HG03342 (cell line): ENCODE measurements around the gene PDE6D.

ENCODE experiments used
- ATAC-seq: cut with Tn5 transposase; IDR thresholded peaks from one replicate; pipeline ENCODE4 v1.9.1; 2021; ENCODE audit warnings: mild to moderate bottlenecking, moderate library complexity; ENCODE audit not compliant: unreplicated experiment

The PDE6D gene

GRCh38 chr2:231708773-231709635, 72.1 kb downstream of the PDE6D start:
- ATAC-seq: no peak

GRCh38 chr2:231707927-231708772, 72.9 kb downstream of the PDE6D start, which contains the start of gene PTMA:
Gene PTMA, plus strand, starts transcription at chr2:231708525. Its CDS starts 182 bp downstream, at chr2:231708707.
- ATAC-seq: peak; percentile 50

- no peak for ATAC-seq
These were observed 73.5 kb downstream of the PDE6D start for GRCh38 chr2:231707625-231707926.

DNA sequence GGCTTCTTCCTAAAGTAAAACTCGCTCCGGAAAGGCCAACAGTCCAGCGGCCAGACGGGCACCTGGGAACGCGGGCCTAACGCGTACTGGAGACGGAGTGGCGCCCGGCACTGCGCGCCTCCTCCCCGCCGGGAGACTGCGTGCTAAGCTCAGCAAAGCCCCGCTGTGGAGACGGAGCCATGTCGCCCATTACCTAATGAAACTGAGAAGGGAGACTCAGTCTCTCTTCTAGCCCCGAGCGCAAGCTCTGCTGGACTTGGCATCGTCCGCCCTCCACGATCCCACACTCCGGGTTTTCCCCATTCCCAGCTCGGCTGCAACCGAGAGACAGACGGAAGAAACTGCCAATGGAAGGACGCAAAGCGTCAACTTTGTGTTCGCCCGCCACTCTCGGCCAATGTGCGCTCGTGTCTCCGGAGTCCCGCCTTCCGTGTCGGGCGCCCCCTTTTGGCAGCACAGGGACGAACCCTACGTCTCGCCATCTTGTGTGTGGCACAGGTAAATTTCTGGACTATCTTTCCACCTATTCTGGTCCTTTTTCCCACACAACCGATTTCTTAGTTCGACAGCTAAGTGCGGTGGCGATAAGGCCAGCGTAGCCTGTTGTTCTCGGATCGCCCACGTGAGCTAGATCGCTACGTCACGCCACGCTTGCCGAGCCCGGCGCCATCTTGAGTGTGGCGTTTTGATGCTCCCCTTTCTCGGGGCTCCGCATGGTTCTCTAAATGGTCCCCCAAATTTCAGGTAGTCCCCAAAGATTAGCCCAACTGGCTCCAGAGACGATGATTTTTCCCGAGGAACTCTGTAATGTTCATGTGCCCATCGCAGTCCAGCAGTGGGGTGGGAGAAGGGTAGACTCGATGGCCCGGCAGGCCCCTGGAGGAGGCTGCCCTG, 74.1 kb downstream of the PDE6D start:
- ATAC-seq: peak; percentile 37

GRCh38 chr2:231704017-231704416, 77.1 kb downstream of the PDE6D start:
- no peak for ATAC-seq

DNA sequence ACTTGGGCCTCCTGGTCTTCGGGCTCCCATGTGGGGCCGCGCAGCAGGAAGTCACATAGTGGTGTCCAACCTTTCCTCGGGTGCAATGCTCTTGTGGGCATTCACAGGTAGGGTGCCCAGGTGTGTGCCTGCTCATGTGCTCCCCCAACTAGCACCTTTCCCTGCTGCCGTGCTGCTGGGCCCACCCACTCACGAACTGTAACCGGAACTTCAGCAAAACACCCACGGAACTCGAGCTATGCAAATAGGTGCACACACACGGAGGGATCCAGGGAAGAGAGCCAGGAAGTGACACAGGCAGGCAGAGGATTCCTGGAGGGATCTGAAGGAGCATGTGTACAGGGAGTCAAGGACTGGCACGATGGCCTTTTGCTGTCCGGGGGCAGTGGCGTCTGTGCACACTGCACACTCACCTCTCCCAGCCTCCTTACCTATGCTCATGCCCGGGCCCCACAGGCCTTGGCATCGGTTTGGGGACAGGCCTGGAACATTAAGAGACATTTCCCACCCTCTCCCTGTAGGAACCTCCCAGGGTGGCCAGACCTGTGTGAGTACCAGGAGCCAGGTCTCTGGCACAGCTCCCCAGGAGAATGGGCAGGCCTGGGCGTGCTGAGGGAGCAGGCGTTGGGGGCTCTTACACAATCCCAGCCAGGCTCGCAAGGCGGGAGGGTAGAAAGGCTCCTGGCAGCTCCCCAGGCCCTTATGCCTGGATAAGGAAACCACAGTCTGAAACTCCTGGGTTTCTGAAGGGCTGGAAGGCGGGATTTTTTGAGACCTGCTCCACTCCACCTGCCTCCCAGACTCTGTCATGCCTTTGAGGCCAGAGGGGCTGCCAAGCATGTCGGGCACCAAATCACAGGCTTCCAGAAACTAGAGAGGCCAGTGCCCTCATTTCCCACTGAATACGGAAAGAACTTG, 79.4 kb downstream of the PDE6D start:
- ATAC-seq: no peak

DNA sequence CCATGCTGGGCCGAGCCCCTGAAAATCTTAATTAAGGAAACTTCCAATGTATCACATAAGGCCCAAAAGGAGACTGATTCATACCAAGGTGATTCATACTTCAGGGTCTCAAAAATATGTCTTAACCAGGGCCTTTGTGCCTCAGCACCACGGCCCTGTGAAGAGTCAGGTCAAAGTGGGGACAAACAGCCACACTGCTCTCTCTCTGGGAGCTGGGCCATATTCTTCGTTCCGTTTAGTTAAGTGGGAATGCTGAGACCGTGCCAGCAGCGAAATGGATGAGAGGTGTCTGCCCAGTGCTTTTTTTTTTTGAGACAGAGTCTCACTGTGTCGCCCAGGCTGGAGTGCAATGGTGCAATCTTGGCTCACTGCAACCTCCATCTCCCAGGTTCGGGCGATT, 82.1 kb downstream of the PDE6D start:
- no peak for ATAC-seq

GRCh38 chr2:231696004-231696367, 85.1 kb downstream of the PDE6D start:
- no peak for ATAC-seq

DNA sequence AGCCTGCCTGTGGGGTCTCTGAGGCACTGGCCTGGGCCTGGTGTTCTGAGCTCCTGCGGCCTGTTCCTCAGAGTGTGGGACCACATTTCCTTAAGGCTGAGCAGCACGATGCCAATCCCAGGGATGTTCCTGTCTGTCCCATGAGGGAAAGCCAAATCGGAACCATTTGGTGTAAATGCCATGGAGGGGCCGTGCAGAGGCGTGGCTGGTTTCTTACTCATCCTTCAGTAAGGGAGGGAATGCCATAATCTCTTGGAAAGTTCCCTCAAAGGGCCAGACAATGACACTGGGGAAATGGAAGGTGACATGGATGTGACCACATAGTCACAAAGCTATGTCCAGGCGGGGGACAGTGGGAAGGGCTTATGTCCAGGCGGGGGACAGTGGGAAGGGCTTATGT, 87.1 kb downstream of the PDE6D start:
- ATAC-seq: no peak

GRCh38 chr2:231692847-231693246, 88.2 kb downstream of the PDE6D start:
- no peak for ATAC-seq

- no peak for ATAC-seq
These were observed 89.8 kb downstream of the PDE6D start for GRCh38 chr2:231691251-231691772.

DNA sequence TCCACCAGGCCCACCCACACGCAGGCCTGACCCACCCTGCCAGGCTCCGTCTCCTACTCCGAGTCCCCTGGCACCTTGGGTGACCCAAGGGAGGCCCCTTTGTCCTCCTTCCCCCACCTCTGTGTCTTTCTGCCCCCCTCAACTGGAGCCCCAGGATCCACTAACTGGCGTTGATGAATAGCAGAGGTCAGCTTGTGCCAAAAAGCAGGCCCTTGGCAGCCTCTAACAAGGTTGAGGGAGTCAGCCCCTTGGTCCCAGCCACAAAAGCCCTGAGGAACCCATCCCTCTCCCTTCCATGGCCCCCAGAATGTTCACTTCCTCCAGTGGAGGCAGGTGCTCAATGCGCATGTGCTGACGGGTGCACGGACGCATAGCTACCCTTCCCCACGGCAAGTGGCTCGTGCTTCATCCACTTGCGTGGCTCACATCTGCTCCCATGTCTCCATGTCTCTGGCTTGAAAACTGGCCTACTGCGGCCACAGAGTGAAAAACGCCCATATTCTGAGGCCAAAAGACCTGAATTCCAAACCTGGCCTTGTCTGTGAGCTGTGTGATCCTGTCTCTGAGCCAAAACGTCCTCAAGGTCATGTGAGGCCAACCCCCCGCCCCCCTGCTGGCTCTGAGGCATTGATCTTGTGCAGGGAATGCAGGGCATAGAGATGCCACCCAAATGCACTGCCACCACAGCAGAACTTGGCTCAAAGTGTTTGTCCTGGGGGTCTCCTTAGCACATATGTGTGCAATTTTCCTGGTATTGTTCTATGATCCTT, 91.8 kb downstream of the PDE6D start:
- no peak for ATAC-seq

DNA sequence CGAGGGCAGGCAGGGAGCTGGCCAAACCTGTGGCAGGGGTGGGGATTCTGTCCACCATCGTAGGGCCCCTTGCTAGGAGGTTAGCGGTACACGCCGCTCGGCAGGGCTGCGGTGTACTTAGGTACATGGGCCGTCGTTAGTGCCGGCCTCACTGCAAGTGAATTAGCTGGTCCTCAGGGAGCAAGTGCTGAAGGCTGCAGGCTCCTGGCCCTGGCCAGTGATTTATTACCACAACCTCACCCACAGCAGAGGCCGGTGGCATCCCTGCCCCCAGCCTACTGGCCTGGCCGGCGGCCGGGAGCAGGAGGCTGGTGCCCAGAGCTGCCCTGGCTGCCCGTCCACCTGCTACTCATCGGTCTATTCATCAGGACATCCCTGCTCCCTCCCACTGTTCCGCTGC, 92.4 kb downstream of the PDE6D start:
- no peak for ATAC-seq

- no peak for ATAC-seq
These were observed 93.1 kb downstream of the PDE6D start for GRCh38 chr2:231687961-231688360.

DNA sequence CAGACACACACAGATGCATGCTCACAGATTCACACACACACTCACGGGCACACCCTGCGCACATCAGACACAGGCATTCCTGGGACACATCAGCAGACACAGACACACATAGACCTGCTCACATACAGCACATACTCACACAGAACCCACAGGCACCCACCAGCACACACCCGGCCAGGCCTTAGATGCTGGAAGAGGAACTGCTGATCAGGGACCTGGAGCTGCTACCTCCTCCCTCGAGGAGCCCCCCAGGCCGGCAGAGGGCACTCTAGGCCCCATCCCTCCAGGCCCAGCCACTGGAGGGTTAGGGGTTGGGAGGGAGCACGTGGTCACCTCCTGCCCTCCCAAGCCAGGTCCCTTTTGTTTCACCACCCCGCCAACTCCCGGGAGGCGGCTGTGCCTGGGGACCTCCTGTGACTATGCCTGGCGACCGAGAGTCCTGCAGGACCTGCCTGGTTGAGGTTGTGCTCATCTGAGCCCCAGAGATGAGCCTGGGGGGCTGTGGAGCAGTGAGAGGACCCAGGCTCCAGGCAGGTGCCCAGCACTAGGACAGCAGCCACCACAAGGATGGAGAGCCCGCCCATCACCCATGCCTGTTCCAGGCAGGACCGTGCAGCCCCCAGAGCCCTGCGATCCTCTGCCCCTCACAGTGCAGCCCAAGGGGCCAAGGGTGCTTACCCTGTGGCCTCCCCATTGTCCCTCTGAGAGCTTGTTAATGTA, 93.8 kb downstream of the PDE6D start:
- ATAC-seq: peak; percentile 71

GRCh38 chr2:231686192-231687100, 94.6 kb downstream of the PDE6D start:
- no peak for ATAC-seq
